ENCODE measurements around the gene C2orf66. TPM values are rescaled to one million over a fixed set of nuclear protein-coding genes. Genes with fewer than 3 reads are reported as not detected.
A peak's percentile ranks its signal among the peaks of the same experiment; 100 is the strongest.

The C2orf66 gene
- total RNA-seq, 1 donor from 2014 or later, result not detected

GRCh38 chr2:196830701-196831100 lies 21.5 kb upstream of the C2orf66 start:
- no peak for DNase-seq (ENCODE audit: low spot score)
- no peaks in the 10 kb centered on the region for H3K9me3 Mint-ChIP-seq (ENCODE audit: low read depth)
- no peaks in the 10 kb centered on the region for H3K4me1 Mint-ChIP-seq (ENCODE audit: low read depth)
- TF ChIP-seq, protein P1, sequence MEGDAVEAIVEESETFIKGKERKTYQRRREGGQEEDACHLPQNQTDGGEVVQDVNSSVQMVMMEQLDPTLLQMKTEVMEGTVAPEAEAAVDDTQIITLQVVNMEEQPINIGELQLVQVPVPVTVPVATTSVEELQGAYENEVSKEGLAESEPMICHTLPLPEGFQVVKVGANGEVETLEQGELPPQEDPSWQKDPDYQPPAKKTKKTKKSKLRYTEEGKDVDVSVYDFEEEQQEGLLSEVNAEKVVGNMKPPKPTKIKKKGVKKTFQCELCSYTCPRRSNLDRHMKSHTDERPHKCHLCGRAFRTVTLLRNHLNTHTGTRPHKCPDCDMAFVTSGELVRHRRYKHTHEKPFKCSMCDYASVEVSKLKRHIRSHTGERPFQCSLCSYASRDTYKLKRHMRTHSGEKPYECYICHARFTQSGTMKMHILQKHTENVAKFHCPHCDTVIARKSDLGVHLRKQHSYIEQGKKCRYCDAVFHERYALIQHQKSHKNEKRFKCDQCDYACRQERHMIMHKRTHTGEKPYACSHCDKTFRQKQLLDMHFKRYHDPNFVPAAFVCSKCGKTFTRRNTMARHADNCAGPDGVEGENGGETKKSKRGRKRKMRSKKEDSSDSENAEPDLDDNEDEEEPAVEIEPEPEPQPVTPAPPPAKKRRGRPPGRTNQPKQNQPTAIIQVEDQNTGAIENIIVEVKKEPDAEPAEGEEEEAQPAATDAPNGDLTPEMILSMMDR (IDR thresholded peaks at IDR 0.05), result no peak
- no peak overlapping the region for H3K27ac Mint-ChIP-seq (ENCODE audit: unreplicated experiment)
- no peak overlapping the region for H3K4me3 Mint-ChIP-seq (ENCODE audit: unreplicated experiment)
- no peaks in the 10 kb centered on the region for H3K36me3 Mint-ChIP-seq (ENCODE audit: low read depth)
- no peaks in the 10 kb centered on the region for H3K27me3 Mint-ChIP-seq (ENCODE audit: low read depth)

- Mint-ChIP-seq H3K36me3 (ENCODE audit: low read depth) (no peaks in the 10 kb centered on the region), H3K4me1 (ENCODE audit: low read depth) (peaks cover 21% of the 10 kb centered on the region), H3K27me3 (ENCODE audit: low read depth) (no peaks in the 10 kb centered on the region), H3K9me3 (ENCODE audit: low read depth) (no peaks in the 10 kb centered on the region), H3K27ac (ENCODE audit: unreplicated experiment) (no peak overlapping the region), H3K4me3 (ENCODE audit: unreplicated experiment) (no peak overlapping the region)
- TF ChIP-seq, protein P1 (IDR thresholded peaks at IDR 0.05), result no peak
- DNase-seq (ENCODE audit: low spot score), result no peak
Observed at GRCh38 chr2:196827356-196827755, 18.2 kb upstream of the C2orf66 start.

GRCh38 chr2:196823750-196824522 lies 14.8 kb upstream of the C2orf66 start:
- DNase-seq (ENCODE audit: low spot score), result no peak
- peaks cover 21% of the 10 kb centered on the region for H3K4me1 Mint-ChIP-seq (ENCODE audit: low read depth)
- no peaks in the 10 kb centered on the region for H3K27me3 Mint-ChIP-seq (ENCODE audit: low read depth)
- H3K36me3 Mint-ChIP-seq (ENCODE audit: low read depth), result peaks cover 2% of the 10 kb centered on the region
- H3K4me3 Mint-ChIP-seq (ENCODE audit: unreplicated experiment), result no peak overlapping the region
- H3K27ac Mint-ChIP-seq (ENCODE audit: unreplicated experiment), result peak overlapping the region; percentile 82
- TF ChIP-seq, protein P1 (IDR thresholded peaks at IDR 0.05), result no peak
- H3K9me3 Mint-ChIP-seq (ENCODE audit: low read depth), result peaks cover 7% of the 10 kb centered on the region

GRCh38 chr2:196821195-196821594 lies 12.0 kb upstream of the C2orf66 start:
- no peak for DNase-seq (ENCODE audit: low spot score)
- H3K36me3 Mint-ChIP-seq (ENCODE audit: low read depth), result peaks cover 6% of the 10 kb centered on the region
- no peak overlapping the region for H3K4me3 Mint-ChIP-seq (ENCODE audit: unreplicated experiment)
- no peak overlapping the region for H3K27ac Mint-ChIP-seq (ENCODE audit: unreplicated experiment)
- no peaks in the 10 kb centered on the region for H3K27me3 Mint-ChIP-seq (ENCODE audit: low read depth)
- H3K9me3 Mint-ChIP-seq (ENCODE audit: low read depth), result peaks cover 17% of the 10 kb centered on the region
- H3K4me1 Mint-ChIP-seq (ENCODE audit: low read depth), result peaks cover 21% of the 10 kb centered on the region
- TF ChIP-seq, protein P1 (IDR thresholded peaks at IDR 0.05), result no peak

GRCh38 chr2:196808083-196808665 lies 981 bp downstream of the C2orf66 start:
- H3K9me3 Mint-ChIP-seq (ENCODE audit: low read depth), result peaks cover 5% of the 10 kb centered on the region
- H3K4me3 Mint-ChIP-seq (ENCODE audit: unreplicated experiment), result no peak overlapping the region
- no peak for DNase-seq (ENCODE audit: low spot score)
- no peak overlapping the region for H3K27ac Mint-ChIP-seq (ENCODE audit: unreplicated experiment)
- H3K27me3 Mint-ChIP-seq (ENCODE audit: low read depth), result peaks cover 4% of the 10 kb centered on the region
- no peaks in the 10 kb centered on the region for H3K4me1 Mint-ChIP-seq (ENCODE audit: low read depth)
- H3K36me3 Mint-ChIP-seq (ENCODE audit: low read depth), result no peaks in the 10 kb centered on the region
- TF ChIP-seq, protein P1 (IDR thresholded peaks at IDR 0.05), result no peak
